HepG2 (cell line): ENCODE results near the gene EEFSEC. TPM values are rescaled to one million over a fixed set of nuclear protein-coding genes. Genes with fewer than 3 reads are reported as not detected.
A peak's percentile ranks its signal among the peaks of the same experiment; 100 is the strongest.

ENCODE experiments used
- ELF3 ChIP-seq: IDR thresholded peaks from 2 replicates; pipeline ENCODE4 v1.6.1; 2016; ENCODE audit warnings: missing genetic modification reagents, missing compliant biosample characterization
- ETV6 ChIP-seq: sonication (generic); formaldehyde crosslinking; conservative IDR thresholded peaks from 2 replicates; pipeline ENCODE4 v1.4.0; 2020; ENCODE audit warnings: missing genetic modification reagents
- FOXP1 ChIP-seq, 2 experiments: fragments of 450-650 bp in 1 of 2; IDR thresholded peaks; 2 replicates each; pipeline ENCODE4 v1.6.1; 2017 to 2018; ENCODE audit warnings: antibody characterized with exemption in 1 of 2
- HCFC1 ChIP-seq: fragments of 150-350 bp; IDR thresholded peaks from 2 replicates; pipeline ENCODE4 v1.6.1; 2014; ENCODE audit warnings: low read depth, low read length
- HES4 ChIP-seq: sonication (generic); formaldehyde crosslinking; IDR thresholded peaks from 2 replicates; pipeline ENCODE4 v1.9.0; 2021; ENCODE audit warnings: mild to moderate bottlenecking, missing genetic modification reagents, borderline replicate concordance
- HMG20B ChIP-seq: conservative IDR thresholded peaks from 2 replicates; pipeline ENCODE4 v1.6.1; 2016; ENCODE audit warnings: missing genetic modification reagents, missing compliant biosample characterization
- HNRNPH1 ChIP-seq: fragments of 200-400 bp; formaldehyde crosslinking; optimal IDR thresholded peaks from 2 replicates; pipeline ENCODE3; 2017; ENCODE audit warnings: mild to moderate bottlenecking, low read depth, low read length
- IKZF5 ChIP-seq: IDR thresholded peaks from 2 replicates; pipeline ENCODE4 v1.6.1; 2018; ENCODE audit warnings: missing genetic modification reagents, mild to moderate bottlenecking, missing compliant biosample characterization
- JUN ChIP-seq: sonication (generic); formaldehyde crosslinking; IDR thresholded peaks from 2 replicates; pipeline ENCODE4 v1.4.0; 2020; ENCODE audit warnings: mild to moderate bottlenecking, missing genetic modification reagents
- NCOA1 ChIP-seq: sonication (generic); formaldehyde crosslinking; IDR thresholded peaks from 2 replicates; pipeline ENCODE4 v1.9.0; 2021; ENCODE audit warnings: missing genetic modification reagents
- NR2F1 ChIP-seq, 2 experiments: fragments of 450-650 bp in 1 of 2; formaldehyde crosslinking in 1 of 2; IDR thresholded peaks; 2 replicates each; pipeline versions ENCODE4 v1.5.0 to v1.6.1; 2016 to 2020; ENCODE audit warnings: mild to moderate bottlenecking in 1 of 2, missing compliant biosample characterization in 1 of 2, missing genetic modification reagents in 1 of 2, moderate library complexity in 1 of 2
- U2AF1 ChIP-seq: fragments of 200-400 bp; formaldehyde crosslinking; optimal IDR thresholded peaks from 2 replicates; pipeline ENCODE3; 2017; ENCODE audit warnings: mild to moderate bottlenecking, low read depth, low read length
- ZNF138 ChIP-seq: sonication (generic); formaldehyde crosslinking; IDR thresholded peaks from 2 replicates; pipeline ENCODE4 v1.5.0; 2020; ENCODE audit warnings: mild to moderate bottlenecking, low read depth, missing genetic modification reagents
- ZNF232 ChIP-seq: sonication (generic); formaldehyde crosslinking; IDR thresholded peaks from 2 replicates; pipeline ENCODE4 v1.4.0; 2020; ENCODE audit warnings: missing genetic modification reagents, borderline replicate concordance
- ZNF704 ChIP-seq: sonication (generic); formaldehyde crosslinking; IDR thresholded peaks from 2 replicates; pipeline ENCODE4 v1.8.1; 2023; ENCODE audit warnings: mild to moderate bottlenecking, inconsistent platforms, moderate library complexity, missing genetic modification reagents, borderline replicate concordance
- polyA plus RNA-seq, 8 experiments: library from polyadenylated mRNA; depleted of rRNA in 3 of 8; stranded (reverse) in 7 of 8; unstranded in 1 of 8; fragments of >200 nt; fragmentation: Illumina TruSeq in 4 of 8; extraction: Trizol in 4 of 8; gene quantifications; 2 replicates each; pipeline versions ENCODE4 v1.2.1 to v1.2.3, GENCODE V29; 2011 to 2016; ENCODE audit warnings: low read depth in 4 of 8, missing spikeins in 1 of 8, mixed read lengths in 1 of 8; ENCODE audit not compliant: insufficient read depth in 1 of 8
- total RNA-seq, 5 experiments: library from RNA; depleted of rRNA; stranded (reverse); fragments of >200 nt; fragmentation: Illumina TruSeq; extraction: Trizol; gene quantifications; 2 replicates each; pipeline ENCODE4 v1.2.3, GENCODE V29; 2016; ENCODE audit warnings: low read depth in 1 of 5
- TF ChIP-seq, protein P1 (sequence below): sonication (generic); formaldehyde crosslinking; IDR thresholded peaks from 2 replicates; pipeline ENCODE4 v1.5.0; 2020; ENCODE audit warnings: missing genetic modification reagents, mild to moderate bottlenecking, borderline replicate concordance
- TF ChIP-seq, protein P2 (sequence below): sonication (generic); formaldehyde crosslinking; IDR thresholded peaks from 2 replicates; pipeline ENCODE4 v1.4.0; 2020; ENCODE audit warnings: missing genetic modification reagents, mild to moderate bottlenecking, borderline replicate concordance
- TF ChIP-seq, protein P3 (sequence below): sonication (generic); formaldehyde crosslinking; IDR thresholded peaks from 2 replicates; pipeline ENCODE4 v1.5.0; 2020; ENCODE audit warnings: mild to moderate bottlenecking, missing genetic modification reagents
- TF ChIP-seq, protein P4 (sequence below): sonication (generic); formaldehyde crosslinking; IDR thresholded peaks from 2 replicates; pipeline ENCODE4 v1.5.1; 2020; ENCODE audit warnings: mild to moderate bottlenecking, moderate library complexity, missing genetic modification reagents
- TF ChIP-seq, protein P5 (sequence below): sonication (generic); formaldehyde crosslinking; IDR thresholded peaks from 2 replicates; pipeline ENCODE4 v1.8.0; 2022; ENCODE audit warnings: mild to moderate bottlenecking, missing genetic modification reagents, borderline replicate concordance

The EEFSEC gene
- total and polyA plus RNA-seq, 2 of the 13 experiments (the other 11 are each of a cell fraction or from before 2014, with no cell fraction given): 6.4 to 24.2 TPM

DNA sequence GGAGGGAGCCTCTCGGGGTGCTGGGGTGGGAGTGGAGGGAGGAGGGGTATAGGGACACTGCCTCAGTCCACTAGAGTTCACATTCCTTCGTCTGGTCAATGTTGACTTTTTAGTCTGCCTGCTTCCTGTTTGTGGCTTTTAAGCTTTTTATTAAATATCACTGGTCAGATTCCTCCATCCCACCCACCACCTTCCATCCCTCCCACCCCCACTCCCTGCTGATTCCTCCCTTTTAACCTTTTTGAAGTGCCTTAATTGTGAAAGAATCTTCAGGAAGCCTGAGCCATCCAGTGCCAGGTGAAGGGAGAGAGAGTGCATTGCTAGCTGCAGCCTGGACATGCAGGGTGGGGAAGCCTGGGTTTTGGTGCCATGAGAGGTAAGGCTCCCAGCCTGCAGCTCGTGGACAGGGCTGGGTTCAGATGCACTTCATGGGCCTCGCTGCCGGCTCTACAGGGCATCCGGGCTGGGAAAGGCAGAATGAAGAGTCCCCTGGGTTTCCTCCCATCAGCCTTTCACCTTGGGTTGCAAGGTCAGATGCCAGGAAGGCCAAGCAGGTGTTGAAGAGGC lies 207.5 kb downstream of the EEFSEC start (continued):
- TF ChIP-seq, protein P1, sequence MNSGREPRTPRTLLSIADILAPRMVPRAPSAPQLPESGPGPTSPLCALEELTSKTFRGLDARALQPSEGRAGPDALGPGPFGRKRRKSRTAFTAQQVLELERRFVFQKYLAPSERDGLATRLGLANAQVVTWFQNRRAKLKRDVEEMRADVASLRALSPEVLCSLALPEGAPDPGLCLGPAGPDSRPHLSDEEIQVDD: no peak
- no peak for TF ChIP-seq ZNF138 (CRISPR knock-in tag)
- TF ChIP-seq HES4: no peak
- TF ChIP-seq NR2F1 (CRISPR knock-in tag; IDR thresholded peaks at IDR 0.05): no peak
- TF ChIP-seq HCFC1: no peak
- TF ChIP-seq JUN (CRISPR knock-in tag): no peak
- TF ChIP-seq ZNF704 (CRISPR knock-in tag): no peak
- no peak for TF ChIP-seq NCOA1 (CRISPR knock-in tag)
- TF ChIP-seq HMG20B: no peak
- TF ChIP-seq, protein P2, sequence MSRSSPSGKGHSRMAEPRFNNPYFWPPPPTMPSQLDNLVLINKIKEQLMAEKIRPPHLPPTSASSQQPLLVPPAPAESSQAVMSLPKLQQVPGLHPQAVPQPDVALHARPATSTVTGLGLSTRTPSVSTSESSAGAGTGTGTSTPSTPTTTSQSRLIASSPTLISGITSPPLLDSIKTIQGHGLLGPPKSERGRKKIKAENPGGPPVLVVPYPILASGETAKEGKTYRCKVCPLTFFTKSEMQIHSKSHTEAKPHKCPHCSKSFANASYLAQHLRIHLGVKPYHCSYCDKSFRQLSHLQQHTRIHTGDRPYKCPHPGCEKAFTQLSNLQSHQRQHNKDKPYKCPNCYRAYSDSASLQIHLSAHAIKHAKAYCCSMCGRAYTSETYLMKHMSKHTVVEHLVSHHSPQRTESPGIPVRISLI (CRISPR knock-in tag): no peak
- TF ChIP-seq FOXP1 (IDR thresholded peaks at IDR 0.05): no peak
- peak; percentile 58; the same call in 1 of the 2 replicates for TF ChIP-seq FOXP1 (CRISPR knock-in tag; IDR thresholded peaks at IDR 0.05)
- no peak for TF ChIP-seq HNRNPH1
- no peak for TF ChIP-seq ETV6 (CRISPR knock-in tag)
- peak; percentile 83 for TF ChIP-seq ELF3 (CRISPR knock-in tag)
- TF ChIP-seq IKZF5: peak; percentile 55; the same call in 1 of the 2 replicates
- TF ChIP-seq, protein P3, sequence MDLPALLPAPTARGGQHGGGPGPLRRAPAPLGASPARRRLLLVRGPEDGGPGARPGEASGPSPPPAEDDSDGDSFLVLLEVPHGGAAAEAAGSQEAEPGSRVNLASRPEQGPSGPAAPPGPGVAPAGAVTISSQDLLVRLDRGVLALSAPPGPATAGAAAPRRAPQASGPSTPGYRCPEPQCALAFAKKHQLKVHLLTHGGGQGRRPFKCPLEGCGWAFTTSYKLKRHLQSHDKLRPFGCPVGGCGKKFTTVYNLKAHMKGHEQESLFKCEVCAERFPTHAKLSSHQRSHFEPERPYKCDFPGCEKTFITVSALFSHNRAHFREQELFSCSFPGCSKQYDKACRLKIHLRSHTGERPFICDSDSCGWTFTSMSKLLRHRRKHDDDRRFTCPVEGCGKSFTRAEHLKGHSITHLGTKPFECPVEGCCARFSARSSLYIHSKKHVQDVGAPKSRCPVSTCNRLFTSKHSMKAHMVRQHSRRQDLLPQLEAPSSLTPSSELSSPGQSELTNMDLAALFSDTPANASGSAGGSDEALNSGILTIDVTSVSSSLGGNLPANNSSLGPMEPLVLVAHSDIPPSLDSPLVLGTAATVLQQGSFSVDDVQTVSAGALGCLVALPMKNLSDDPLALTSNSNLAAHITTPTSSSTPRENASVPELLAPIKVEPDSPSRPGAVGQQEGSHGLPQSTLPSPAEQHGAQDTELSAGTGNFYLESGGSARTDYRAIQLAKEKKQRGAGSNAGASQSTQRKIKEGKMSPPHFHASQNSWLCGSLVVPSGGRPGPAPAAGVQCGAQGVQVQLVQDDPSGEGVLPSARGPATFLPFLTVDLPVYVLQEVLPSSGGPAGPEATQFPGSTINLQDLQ (CRISPR knock-in tag): no peak
- TF ChIP-seq, protein P4, sequence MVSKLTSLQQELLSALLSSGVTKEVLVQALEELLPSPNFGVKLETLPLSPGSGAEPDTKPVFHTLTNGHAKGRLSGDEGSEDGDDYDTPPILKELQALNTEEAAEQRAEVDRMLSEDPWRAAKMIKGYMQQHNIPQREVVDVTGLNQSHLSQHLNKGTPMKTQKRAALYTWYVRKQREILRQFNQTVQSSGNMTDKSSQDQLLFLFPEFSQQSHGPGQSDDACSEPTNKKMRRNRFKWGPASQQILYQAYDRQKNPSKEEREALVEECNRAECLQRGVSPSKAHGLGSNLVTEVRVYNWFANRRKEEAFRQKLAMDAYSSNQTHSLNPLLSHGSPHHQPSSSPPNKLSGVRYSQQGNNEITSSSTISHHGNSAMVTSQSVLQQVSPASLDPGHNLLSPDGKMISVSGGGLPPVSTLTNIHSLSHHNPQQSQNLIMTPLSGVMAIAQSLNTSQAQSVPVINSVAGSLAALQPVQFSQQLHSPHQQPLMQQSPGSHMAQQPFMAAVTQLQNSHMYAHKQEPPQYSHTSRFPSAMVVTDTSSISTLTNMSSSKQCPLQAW (CRISPR knock-in tag): no peak
- no peak for TF ChIP-seq ZNF232 (CRISPR knock-in tag)
- TF ChIP-seq, protein P5, sequence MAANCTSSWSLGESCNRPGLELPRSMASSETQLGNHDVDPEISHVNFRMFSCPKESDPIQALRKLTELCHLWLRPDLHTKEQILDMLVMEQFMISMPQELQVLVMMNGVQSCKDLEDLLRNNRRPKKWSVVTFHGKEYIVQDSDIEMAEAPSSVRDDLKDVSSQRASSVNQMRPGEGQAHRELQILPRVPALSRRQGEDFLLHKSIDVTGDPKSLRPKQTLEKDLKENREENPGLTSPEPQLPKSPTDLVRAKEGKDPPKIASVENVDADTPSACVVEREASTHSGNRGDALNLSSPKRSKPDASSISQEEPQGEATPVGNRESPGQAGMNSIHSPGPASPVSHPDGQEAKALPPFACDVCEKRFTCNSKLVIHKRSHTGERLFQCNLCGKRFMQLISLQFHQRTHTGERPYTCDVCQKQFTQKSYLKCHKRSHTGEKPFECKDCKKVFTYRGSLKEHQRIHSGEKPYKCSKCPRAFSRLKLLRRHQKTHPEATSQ (CRISPR knock-in tag): no peak
- TF ChIP-seq U2AF1: no peak
